CD14-positive monocyte (primary cell): Measurements from ENCODE around the gene RASGEF1B. TPM values are rescaled to one million over a fixed set of nuclear protein-coding genes. Genes with fewer than 3 reads are reported as not detected.

Source experiments
- DNase-seq, 3 donors: peaks; one replicate each; pipeline ENCODE4 v3.0.0-alpha.2; 2011 to 2022
- H2AFZ ChIP-seq: 2 replicates; pipeline ENCODE4 v1.6.0; 2012; ENCODE audit warnings: mild to moderate bottlenecking, low read depth, low read length, inconsistent platforms; ENCODE audit not compliant: insufficient read depth, poor library complexity, severe bottlenecking
- H3K27ac ChIP-seq, 2 donors: 1 replicate in 1 of 2; 2 replicates in 1 of 2; pipeline ENCODE4 v1.5.1; 2012 to 2013; ENCODE audit warnings: low read length in 2 of 2, control low read depth in 1 of 2, inconsistent platforms in 1 of 2, low read depth in 1 of 2, mild to moderate bottlenecking in 1 of 2
- H3K27me3 ChIP-seq, 2 donors: one replicate each; pipeline versions ENCODE4 v1.6.0 to v1.6.1; 2011 to 2013; ENCODE audit warnings: low read length in 2 of 2; ENCODE audit not compliant: control insufficient read depth in 2 of 2, insufficient read depth in 2 of 2
- H3K36me3 ChIP-seq, 2 donors: replicated peaks in 1 of 2; 1 replicate in 1 of 2; 2 replicates in 1 of 2; pipeline versions ENCODE4 v1.5.1 to v1.6.1; 2012 to 2013; ENCODE audit warnings: low read length in 2 of 2, control low read depth in 1 of 2, inconsistent platforms in 1 of 2, mild to moderate bottlenecking in 1 of 2; ENCODE audit not compliant: insufficient read depth in 2 of 2, control insufficient read depth in 1 of 2
- H3K4me1 ChIP-seq, 2 donors: 1 replicate in 1 of 2; 2 replicates in 1 of 2; pipeline versions ENCODE4 v1.5.1 to v1.6.1; 2012 to 2013; ENCODE audit warnings: low read length in 2 of 2, control low read depth in 1 of 2, inconsistent platforms in 1 of 2, mild to moderate bottlenecking in 1 of 2, moderate library complexity in 1 of 2; ENCODE audit not compliant: insufficient read depth in 2 of 2, control insufficient read depth in 1 of 2
- H3K4me2 ChIP-seq: replicated peaks from 2 replicates; pipeline ENCODE3; 2012; ENCODE audit warnings: low read length, moderate library complexity, mild to moderate bottlenecking; ENCODE audit not compliant: poor library complexity, severe bottlenecking; ENCODE audit errors: extremely low read depth
- H3K4me3 ChIP-seq, 3 experiments: fragments of 200-600 bp in 1 of 3; sonication (generic) in 1 of 3; replicated peaks in 1 of 3; 1 replicate in 2 of 3; 2 replicates in 1 of 3; pipeline ENCODE4 v1.5.1; 2011 to 2013; ENCODE audit warnings: low read length in 3 of 3, mild to moderate bottlenecking in 3 of 3, control low read depth in 2 of 3, low read depth in 2 of 3, inconsistent platforms in 1 of 3, moderate library complexity in 1 of 3
- H3K79me2 ChIP-seq: 2 replicates; pipeline ENCODE4 v1.6.0; 2012; ENCODE audit warnings: mild to moderate bottlenecking, control low read depth, inconsistent platforms, low read length, moderate library complexity; ENCODE audit not compliant: insufficient read depth
- H3K9ac ChIP-seq: 2 replicates; pipeline ENCODE4 v1.6.0; 2017; ENCODE audit warnings: low read length, mild to moderate bottlenecking; ENCODE audit not compliant: insufficient read depth, poor library complexity, severe bottlenecking
- H3K9me3 ChIP-seq, 2 donors: replicated peaks in 1 of 2; 1 replicate in 1 of 2; 2 replicates in 1 of 2; pipeline versions ENCODE4 v1.5.1 to v1.6.1; 2012 to 2013; ENCODE audit warnings: low read length in 2 of 2, control low read depth in 1 of 2; ENCODE audit not compliant: control insufficient read depth in 1 of 2, insufficient read depth in 1 of 2
- H4K20me1 ChIP-seq: 2 replicates; pipeline ENCODE4 v1.6.0; 2012; ENCODE audit warnings: mild to moderate bottlenecking, low read length, control low read depth, moderate library complexity; ENCODE audit not compliant: insufficient read depth
- H3K27ac Mint-ChIP-seq, 7 donors: one replicate each; pipeline ENCODE4 v1.8.0; 2020; ENCODE audit warnings: mild to moderate bottlenecking in 7 of 7, mixed read lengths in 7 of 7, moderate library complexity in 6 of 7, inconsistent platforms in 2 of 7
- H3K27me3 Mint-ChIP-seq, 3 donors: one replicate each; pipeline ENCODE4 v1.8.0; 2021 to 2022; ENCODE audit warnings: low read depth in 3 of 3, mild to moderate bottlenecking in 3 of 3, mixed read lengths in 3 of 3, moderate library complexity in 3 of 3, inconsistent platforms in 1 of 3
- H3K36me3 Mint-ChIP-seq, 2 donors: one replicate each; pipeline ENCODE4 v1.8.0; 2020; ENCODE audit warnings: mixed read lengths in 2 of 2, inconsistent platforms in 1 of 2, mild to moderate bottlenecking in 1 of 2
- H3K4me1 Mint-ChIP-seq: one replicate; pipeline ENCODE4 v1.8.0; 2020; ENCODE audit warnings: mild to moderate bottlenecking, mixed read lengths
- H3K4me3 Mint-ChIP-seq, 2 donors: one replicate each; pipeline ENCODE4 v1.8.0; 2020; ENCODE audit warnings: mild to moderate bottlenecking in 2 of 2, mixed read lengths in 2 of 2, moderate library complexity in 1 of 2
- H3K9me3 Mint-ChIP-seq, 7 donors: one replicate each; pipeline ENCODE4 v1.8.0; 2020 to 2022; ENCODE audit warnings: mixed read lengths in 7 of 7, mild to moderate bottlenecking in 6 of 7, moderate library complexity in 6 of 7, inconsistent platforms in 2 of 7
- WGBS: methylation state at CpG from one replicate; pipeline ENCODE4 v1.1.5; 2013; ENCODE audit warnings: missing lambda C conversion rate; ENCODE audit not compliant: insufficient coverage; 5-methylcytosine and 5-hydroxymethylcytosine counted together
- intact Hi-C, 2 donors: fragments of 100-400 bp; cut with micrococcal nuclease; formaldehyde crosslinking; loops; one replicate each; pipeline versions ENCODE4 v1.15.0 to v1.15.1; 2023
- polyA plus RNA-seq, 3 donors: library from polyadenylated mRNA; depleted of rRNA in 1 of 3; unstranded in 2 of 3; stranded (reverse) in 1 of 3; fragments of 300-500 nt in 2 of 3; fragments of >200 nt in 1 of 3; fragmentation: Illumina TruSeq in 2 of 3; gene quantifications; 1 replicate in 2 of 3; 2 replicates in 1 of 3; pipeline ENCODE4 v1.2.3, GENCODE V29; 2012 to 2021
- TF ChIP-seq, protein P1 (sequence below): fragments of 200-600 bp; IDR thresholded peaks from one replicate; pipeline ENCODE4 v1.8.0; 2022; ENCODE audit warnings: antibody characterized with exemption, mild to moderate bottlenecking

RASGEF1B gene
- polyA plus RNA-seq, 3 donors = 20.3 to 76.9 (median 36.6) TPM

GRCh38 chr4:81457921-81458520 is 13.7 kb downstream of the RASGEF1B start:
- WGBS = no CpG with 5 or more reads among the region's 2 CpGs
- H3K9me3 ChIP-seq = no peaks in the 10 kb centered on the region
- no peak overlapping the region for H3K4me2 ChIP-seq
- peaks cover 18% of the 10 kb centered on the region for H3K4me1 Mint-ChIP-seq
- TF ChIP-seq, protein P1, sequence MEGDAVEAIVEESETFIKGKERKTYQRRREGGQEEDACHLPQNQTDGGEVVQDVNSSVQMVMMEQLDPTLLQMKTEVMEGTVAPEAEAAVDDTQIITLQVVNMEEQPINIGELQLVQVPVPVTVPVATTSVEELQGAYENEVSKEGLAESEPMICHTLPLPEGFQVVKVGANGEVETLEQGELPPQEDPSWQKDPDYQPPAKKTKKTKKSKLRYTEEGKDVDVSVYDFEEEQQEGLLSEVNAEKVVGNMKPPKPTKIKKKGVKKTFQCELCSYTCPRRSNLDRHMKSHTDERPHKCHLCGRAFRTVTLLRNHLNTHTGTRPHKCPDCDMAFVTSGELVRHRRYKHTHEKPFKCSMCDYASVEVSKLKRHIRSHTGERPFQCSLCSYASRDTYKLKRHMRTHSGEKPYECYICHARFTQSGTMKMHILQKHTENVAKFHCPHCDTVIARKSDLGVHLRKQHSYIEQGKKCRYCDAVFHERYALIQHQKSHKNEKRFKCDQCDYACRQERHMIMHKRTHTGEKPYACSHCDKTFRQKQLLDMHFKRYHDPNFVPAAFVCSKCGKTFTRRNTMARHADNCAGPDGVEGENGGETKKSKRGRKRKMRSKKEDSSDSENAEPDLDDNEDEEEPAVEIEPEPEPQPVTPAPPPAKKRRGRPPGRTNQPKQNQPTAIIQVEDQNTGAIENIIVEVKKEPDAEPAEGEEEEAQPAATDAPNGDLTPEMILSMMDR = no peak
- no peak overlapping the region for H3K4me3 Mint-ChIP-seq
- H3K27me3 ChIP-seq = no peaks in the 10 kb centered on the region
- peaks cover 11 to 15% of the 10 kb centered on the region in 2 donors for H3K4me1 ChIP-seq
- intact Hi-C loops = no loop called here
- H3K27ac Mint-ChIP-seq = no peak overlapping the region
- no peaks in the 10 kb centered on the region for H3K79me2 ChIP-seq
- H2AFZ ChIP-seq = no peak overlapping the region
- peaks cover 0 to 4% (median 3%) of the 10 kb centered on the region in 3 donors for H3K27me3 Mint-ChIP-seq
- peaks cover 85% of the 10 kb centered on the region for H4K20me1 ChIP-seq
- H3K36me3 ChIP-seq = peaks cover 0 to 42% of the 10 kb centered on the region in 2 donors
- H3K9ac ChIP-seq = no peak overlapping the region
- no peak for DNase-seq
- H3K36me3 Mint-ChIP-seq = peaks cover 50 to 59% of the 10 kb centered on the region in 2 donors
- no peak overlapping the region for H3K27ac ChIP-seq
- no peak overlapping the region for H3K4me3 ChIP-seq
- no peaks in the 10 kb centered on the region for H3K9me3 Mint-ChIP-seq

DNA sequence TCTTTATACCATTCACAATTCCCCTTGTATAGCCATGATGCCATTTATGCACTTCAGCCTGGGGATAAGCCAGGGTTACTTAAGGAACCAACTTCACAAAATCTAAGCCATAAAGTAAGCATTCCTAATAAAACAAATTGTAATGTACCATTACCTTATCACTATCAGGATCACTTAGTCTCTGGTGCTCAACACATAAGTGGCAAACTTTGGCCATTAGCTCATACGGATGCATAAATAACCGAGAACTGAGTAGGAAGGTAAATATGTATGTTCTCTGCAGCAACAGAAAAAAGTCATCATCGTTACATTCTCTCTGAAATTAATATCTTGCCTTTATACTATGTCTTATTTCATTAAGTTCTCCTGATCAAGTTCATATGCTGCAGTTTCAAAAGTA is 14.4 kb downstream of the RASGEF1B start:
- Mint-ChIP-seq H3K4me3 (no peak overlapping the region), H3K4me1 (peaks cover 18% of the 10 kb centered on the region), H3K27me3 (peaks cover 0 to 4% (median 3%) of the 10 kb centered on the region in 3 donors), H3K36me3 (peaks cover 55 to 66% of the 10 kb centered on the region in 2 donors), H3K9me3 (no peaks in the 10 kb centered on the region), H3K27ac (no peak overlapping the region)
- Histone ChIP-seq H3K79me2 (no peaks in the 10 kb centered on the region), H3K27ac (no peak overlapping the region), H3K4me1 (peaks cover 11 to 15% of the 10 kb centered on the region in 2 donors), H2AFZ (no peak overlapping the region), H3K4me2 (no peak overlapping the region), H3K9ac (no peak overlapping the region), H3K36me3 (peaks cover 0 to 48% of the 10 kb centered on the region in 2 donors), H4K20me1 (peaks cover 78% of the 10 kb centered on the region), H3K9me3 (no peaks in the 10 kb centered on the region), H3K27me3 (no peaks in the 10 kb centered on the region), H3K4me3 (no peak overlapping the region)
- intact Hi-C loops = no loop called here
- no peak for DNase-seq
- WGBS = no CpG with 5 or more reads among the region's 3 CpGs
- TF ChIP-seq, protein P1 = no peak
